Small intestine (tissue), 7 donors: ENCODE results near the gene LNX1. TPM values are rescaled to one million over a fixed set of nuclear protein-coding genes. Genes with fewer than 3 reads are reported as not detected.
A peak's percentile ranks its signal among the peaks of the same experiment; 100 is the strongest.

ENCODE experiments used
- DNase-seq, 2 donors: peaks; one replicate each; pipeline versions ENCODE4 v3.0.0 to v3.0.0-alpha.2; 2013
- FAIRE-seq: peaks from 2 replicates; lab custom pipeline; 2012; peaks lifted over from hg19 to GRCh38; lab: Jason Lieb, UNC
- H3K27ac ChIP-seq, 3 donors: one replicate each; pipeline ENCODE4 v1.5.1; 2013; ENCODE audit warnings: low read length in 2 of 3, mild to moderate bottlenecking in 2 of 3, control low read depth in 1 of 3, inconsistent platforms in 1 of 3, low read depth in 1 of 3, moderate library complexity in 1 of 3
- H3K27me3 ChIP-seq, 3 donors: one replicate each; pipeline ENCODE4 v1.6.1; 2013; ENCODE audit warnings: low read length in 3 of 3, inconsistent platforms in 1 of 3; ENCODE audit not compliant: control insufficient read depth in 3 of 3, insufficient read depth in 3 of 3
- H3K36me3 ChIP-seq, 3 donors: one replicate each; pipeline ENCODE4 v1.6.1; 2013; ENCODE audit warnings: low read length in 3 of 3, inconsistent platforms in 1 of 3, low read depth in 1 of 3, mild to moderate bottlenecking in 1 of 3, moderate library complexity in 1 of 3; ENCODE audit not compliant: control insufficient read depth in 3 of 3, insufficient read depth in 2 of 3
- H3K4me1 ChIP-seq, 3 donors: one replicate each; pipeline ENCODE4 v1.6.1; 2013; ENCODE audit warnings: low read length in 2 of 3, inconsistent platforms in 1 of 3, low read depth in 1 of 3, mild to moderate bottlenecking in 1 of 3, moderate library complexity in 1 of 3; ENCODE audit not compliant: control insufficient read depth in 3 of 3, insufficient read depth in 2 of 3
- H3K4me3 ChIP-seq, 3 donors: one replicate each; pipeline ENCODE4 v1.5.1; 2013; ENCODE audit warnings: low read length in 3 of 3, control low read depth in 1 of 3, inconsistent platforms in 1 of 3, low read depth in 1 of 3, mild to moderate bottlenecking in 1 of 3, moderate library complexity in 1 of 3
- H3K9me3 ChIP-seq, 2 donors: one replicate each; pipeline ENCODE4 v1.6.1; 2013; ENCODE audit warnings: low read depth in 1 of 2, low read length in 1 of 2; ENCODE audit not compliant: control insufficient read depth in 2 of 2, insufficient read depth in 1 of 2
- WGBS, 3 donors: extraction: QIAGEN DNeasy Blood & Tissue Kit; methylation state at CpG; one replicate each; pipeline ENCODE4 v1.1.7; 2013; 5-methylcytosine and 5-hydroxymethylcytosine counted together
- polyA plus RNA-seq, 4 donors: library from polyadenylated mRNA; stranded (reverse) in 3 of 4; unstranded in 1 of 4; fragments of 200-250 nt in 3 of 4; fragments of 120-200 nt in 1 of 4; gene quantifications; one replicate each; pipeline versions ENCODE4 v1.2.1 to v1.2.3, GENCODE V29; 2013
- donor health status: healthy with polysubstance abuse.
- donor health status: control.
- donor health status: control.
- donor health status: Bipolar disorder and iron deficiency.
- donor health status: healthy.

LNX1 gene
- polyA plus RNA-seq, 4 donors = 6.4 to 13.7 (median 9.1) TPM

GRCh38 chr4:53626491-53626890 lies 35.2 kb upstream of the LNX1 start:
- Histone ChIP-seq H3K4me3 (no peak overlapping the region), H3K4me1 (no peaks in the 10 kb centered on the region), H3K27me3 (no peaks in the 10 kb centered on the region), H3K27ac (no peak overlapping the region), H3K9me3 (no peaks in the 10 kb centered on the region), H3K36me3 (no peaks in the 10 kb centered on the region)
- no peak for DNase-seq
- 64 to 92% (median 69%) methylated on average over 1 of the region's 1 CpG for WGBS, 3 donors
- no peak for FAIRE-seq

DNA sequence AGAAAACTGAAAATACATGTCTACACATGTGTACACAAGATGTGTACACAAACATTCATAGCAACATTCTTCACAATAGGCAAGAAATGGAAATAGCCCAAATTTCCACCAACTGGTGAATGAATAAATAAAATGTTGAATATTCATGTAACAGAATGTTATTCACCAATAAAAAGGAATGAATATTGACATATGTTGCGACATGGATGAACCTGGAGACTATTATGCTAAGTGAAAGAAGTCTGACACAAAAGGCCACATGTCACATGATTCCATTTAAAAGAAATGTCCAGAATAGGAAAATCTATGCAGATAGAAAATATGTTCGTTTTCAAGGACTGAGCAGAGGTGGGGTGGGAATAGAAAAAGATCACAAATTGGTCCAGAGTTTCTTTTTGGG lies 34.6 kb upstream of the LNX1 start:
- H3K27ac ChIP-seq = no peak overlapping the region
- no peak overlapping the region for H3K4me3 ChIP-seq
- WGBS, 3 donors = 59 to 83% (median 76%) methylated on average over 2 of the region's 2 CpGs
- DNase-seq (no peak), FAIRE-seq (no peak)
- H3K36me3 ChIP-seq = no peaks in the 10 kb centered on the region
- no peaks in the 10 kb centered on the region for H3K27me3 ChIP-seq
- no peaks in the 10 kb centered on the region for H3K9me3 ChIP-seq
- H3K4me1 ChIP-seq = no peaks in the 10 kb centered on the region

GRCh38 chr4:53622739-53623151 lies 31.5 kb upstream of the LNX1 start:
- WGBS, 3 donors = 83 to 96% (median 89%) methylated on average over 1 of the region's 1 CpG
- no peaks in the 10 kb centered on the region for H3K4me1 ChIP-seq
- FAIRE-seq = no peak
- DNase-seq = no peak
- H3K9me3 ChIP-seq = no peaks in the 10 kb centered on the region
- no peaks in the 10 kb centered on the region for H3K27me3 ChIP-seq
- H3K36me3 ChIP-seq = no peaks in the 10 kb centered on the region
- H3K27ac ChIP-seq = no peak overlapping the region
- no peak overlapping the region for H3K4me3 ChIP-seq

- Histone ChIP-seq H3K27me3 (peaks cover 0 to 3% (median 0%) of the 10 kb centered on the region in 3 donors), H3K27ac (no peak overlapping the region), H3K4me1 (no peaks in the 10 kb centered on the region), H3K36me3 (no peaks in the 10 kb centered on the region), H3K9me3 (no peaks in the 10 kb centered on the region), H3K4me3 (no peak overlapping the region)
- FAIRE-seq (no peak), DNase-seq (no peak)
- 85 to 91% (median 91%) methylated on average over 3 of the region's 3 CpGs for WGBS, 3 donors
These were observed 29.7 kb upstream of the LNX1 start for GRCh38 chr4:53620956-53621355.

DNA sequence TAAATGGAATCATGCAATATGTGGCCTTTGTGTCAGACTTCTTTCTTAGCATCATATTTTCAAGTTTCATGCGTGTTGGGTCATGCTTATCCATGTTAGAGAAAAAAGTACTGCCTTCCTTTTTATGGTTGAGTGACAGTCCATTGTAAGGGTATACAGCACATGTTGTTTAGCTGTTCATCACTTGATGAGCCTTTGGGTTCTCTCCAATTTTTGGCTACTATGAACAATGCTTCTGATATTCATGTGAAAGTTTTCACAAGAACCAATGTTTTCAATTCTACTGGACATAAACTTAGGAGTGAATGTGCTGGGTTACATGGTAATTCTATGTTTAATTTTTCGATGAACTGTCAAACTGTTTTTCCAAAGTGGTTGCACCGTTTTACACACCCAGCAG lies 28.1 kb upstream of the LNX1 start:
- peaks cover 0 to 3% (median 0%) of the 10 kb centered on the region in 3 donors for H3K27me3 ChIP-seq
- WGBS, 3 donors = 74 to 82% (median 76%) methylated on average over 3 of the region's 3 CpGs
- H3K4me3 ChIP-seq = no peak overlapping the region
- H3K36me3 ChIP-seq = no peaks in the 10 kb centered on the region
- no peak for DNase-seq
- no peaks in the 10 kb centered on the region for H3K4me1 ChIP-seq
- no peak for FAIRE-seq
- no peaks in the 10 kb centered on the region for H3K9me3 ChIP-seq
- H3K27ac ChIP-seq = no peak overlapping the region

GRCh38 chr4:53618321-53618720 lies 27.0 kb upstream of the LNX1 start:
- H3K4me3 ChIP-seq = no peak overlapping the region
- H3K27me3 ChIP-seq = peaks cover 0 to 3% (median 0%) of the 10 kb centered on the region in 3 donors
- H3K36me3 ChIP-seq = no peaks in the 10 kb centered on the region
- 50 to 64% (median 55%) methylated on average over 1 of the region's 1 CpG for WGBS, 3 donors
- H3K4me1 ChIP-seq = no peaks in the 10 kb centered on the region
- H3K9me3 ChIP-seq = no peaks in the 10 kb centered on the region
- no peak for FAIRE-seq
- no peak overlapping the region for H3K27ac ChIP-seq
- no peak for DNase-seq

GRCh38 chr4:53617101-53617680 lies 25.9 kb upstream of the LNX1 start:
- peaks cover 0 to 3% (median 0%) of the 10 kb centered on the region in 3 donors for H3K27me3 ChIP-seq
- H3K27ac ChIP-seq = no peak overlapping the region
- no peak overlapping the region for H3K4me3 ChIP-seq
- no peaks in the 10 kb centered on the region for H3K9me3 ChIP-seq
- no peak for FAIRE-seq
- DNase-seq = peak in 1 of 2 donors; percentile 27
- no peaks in the 10 kb centered on the region for H3K36me3 ChIP-seq
- H3K4me1 ChIP-seq = no peaks in the 10 kb centered on the region

GRCh38 chr4:53616219-53616618 lies 24.9 kb upstream of the LNX1 start:
- DNase-seq = no peak
- Histone ChIP-seq H3K4me1 (no peaks in the 10 kb centered on the region), H3K9me3 (no peaks in the 10 kb centered on the region), H3K27ac (no peak overlapping the region), H3K4me3 (no peak overlapping the region), H3K36me3 (no peaks in the 10 kb centered on the region), H3K27me3 (peaks cover 0 to 3% (median 0%) of the 10 kb centered on the region in 3 donors)
- 77 to 90% (median 87%) methylated on average over 2 of the region's 2 CpGs for WGBS, 3 donors
- FAIRE-seq = no peak

DNA sequence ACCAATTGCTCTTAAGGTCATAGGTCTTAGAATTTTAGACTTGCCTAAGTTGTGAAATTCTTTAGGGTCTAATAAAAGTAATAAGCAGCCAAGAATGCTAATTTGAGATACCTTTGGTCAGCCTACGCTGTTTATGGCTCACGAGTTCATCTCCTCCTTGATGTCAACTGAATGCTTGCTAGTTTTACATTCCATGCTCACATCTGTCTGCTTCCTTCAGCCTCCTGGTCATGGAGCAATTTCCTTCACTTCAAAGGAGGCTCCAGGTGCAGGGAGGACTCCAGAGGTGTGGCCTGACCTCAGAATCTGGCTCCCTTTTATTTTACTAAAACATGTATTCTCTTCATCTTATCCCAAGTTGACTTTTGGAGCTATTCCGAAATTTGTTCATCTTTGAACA lies 23.3 kb upstream of the LNX1 start:
- Histone ChIP-seq H3K27me3 (peaks cover 0 to 3% (median 0%) of the 10 kb centered on the region in 3 donors), H3K27ac (no peak overlapping the region), H3K36me3 (no peaks in the 10 kb centered on the region), H3K4me1 (no peaks in the 10 kb centered on the region), H3K4me3 (no peak overlapping the region), H3K9me3 (no peaks in the 10 kb centered on the region)
- 44 to 67% (median 46%) methylated on average over 3 of the region's 3 CpGs for WGBS, 3 donors
- peak; percentile 39 to 73 for DNase-seq
- FAIRE-seq = no peak
